K562 (cell line): ENCODE data around the gene IRX5. TPM values are rescaled to one million over a fixed set of nuclear protein-coding genes. Genes with fewer than 3 reads are reported as not detected.

Source experiments
- CTBP1 ChIP-seq: fragments of 450-650 bp; IDR thresholded peaks from 2 replicates; pipeline ENCODE4 v1.6.1; 2016; ENCODE audit warnings: borderline replicate concordance
- DPF2 ChIP-seq: fragments of 450-650 bp; IDR thresholded peaks from 2 replicates; pipeline ENCODE4 v1.6.1; 2016
- HMGN3 ChIP-seq: IDR thresholded peaks from 2 replicates; pipeline ENCODE4 v1.6.1; 2011; ENCODE audit warnings: borderline replicate concordance, low read depth, mild to moderate bottlenecking, mixed read lengths, low read length; ENCODE audit not compliant: insufficient read length; ENCODE audit errors: extremely low read depth
- HNRNPLL ChIP-seq: fragments of 200-400 bp; formaldehyde crosslinking; IDR thresholded peaks from 2 replicates; pipeline ENCODE4 v1.6.1; 2017; ENCODE audit warnings: low read length, low read depth, mild to moderate bottlenecking; ENCODE audit not compliant: poor library complexity, severe bottlenecking
- KDM1A ChIP-seq, 2 experiments: fragments of 450-650 bp; IDR thresholded peaks; 2 replicates each; pipeline ENCODE4 v1.6.1; 2016; ENCODE audit warnings: mild to moderate bottlenecking in 2 of 2
- KLF1 ChIP-seq: fragments of 450-650 bp; IDR thresholded peaks from 2 replicates; pipeline ENCODE4 v1.6.1; 2016; ENCODE audit warnings: missing genetic modification characterization, missing compliant biosample characterization
- TARDBP ChIP-seq: fragments of 450-650 bp; IDR thresholded peaks from 2 replicates; pipeline ENCODE4 v1.6.1; 2016
- TBL1XR1 ChIP-seq, 2 experiments: IDR thresholded peaks; 2 replicates each; pipeline ENCODE4 v1.6.1; 2012; ENCODE audit warnings: improper control_type of control experiment in 2 of 2, low read length in 2 of 2, mild to moderate bottlenecking in 1 of 2
- TCF7 ChIP-seq: sonication (generic); IDR thresholded peaks from 2 replicates; pipeline ENCODE4 v1.6.1; 2016; ENCODE audit warnings: antibody characterized with exemption, borderline replicate concordance
- U2AF2 ChIP-seq: fragments of 200-400 bp; formaldehyde crosslinking; optimal IDR thresholded peaks from 2 replicates; pipeline ENCODE3; 2017; ENCODE audit warnings: low read depth, mild to moderate bottlenecking, low read length
- ZNF282 ChIP-seq: sonication (generic); formaldehyde crosslinking; IDR thresholded peaks from 2 replicates; pipeline ENCODE4 v1.8.1; 2023; ENCODE audit warnings: missing genetic modification reagents
- ZNF324 ChIP-seq: fragments of 250-450 bp; sonication (Bioruptor Pico); IDR thresholded peaks from 2 replicates; pipeline ENCODE4 v1.4.0; 2020; ENCODE audit warnings: mild to moderate bottlenecking
- ZNF780A ChIP-seq: fragments of 250-450 bp; sonication (Bioruptor Pico); IDR thresholded peaks from 2 replicates; pipeline ENCODE4 v1.5.0; 2021; ENCODE audit warnings: mild to moderate bottlenecking
- ZZZ3 ChIP-seq: fragments of 450-650 bp; IDR thresholded peaks from 2 replicates; pipeline ENCODE4 v1.6.1; 2016; ENCODE audit warnings: antibody characterized with exemption, mild to moderate bottlenecking, moderate library complexity
- polyA plus RNA-seq, 8 experiments: library from polyadenylated mRNA; depleted of rRNA in 4 of 8; stranded (reverse) in 5 of 8; unstranded in 3 of 8; fragments of >200 nt; fragmentation: Nextera tagmentation in 2 of 8; fragmentation: Illumina TruSeq in 1 of 8; extraction: Ambion mirVana in 2 of 8; extraction: Trizol in 1 of 8; gene quantifications; 2 replicates each; pipeline versions ENCODE4 v1.2.1 to v1.2.3, GENCODE V29; 2011 to 2014; ENCODE audit warnings: inconsistent platforms in 1 of 8, missing spikeins in 1 of 8
- total RNA-seq, 7 experiments: library from RNA; depleted of rRNA in 6 of 7; stranded (reverse); fragments of >200 nt in 6 of 7; fragmentation: Illumina TruSeq in 2 of 7; extraction: Trizol in 2 of 7; gene quantifications; 2 replicates each; pipeline versions ENCODE4 v1.2.1 to v1.2.3, GENCODE V29; 2011 to 2021; ENCODE audit warnings: low replicate concordance in 1 of 7
- TF ChIP-seq, protein P1 (sequence below): fragments of 200-600 bp; sonication (generic); IDR thresholded peaks from one replicate; pipeline ENCODE4 v1.6.1; 2012; ENCODE audit warnings: mild to moderate bottlenecking, low read depth, low read length, inconsistent platforms
- TF ChIP-seq, protein P2 (sequence below): fragments of 450-650 bp; IDR thresholded peaks from one replicate; pipeline ENCODE4 v1.6.1; 2018; ENCODE audit warnings: mild to moderate bottlenecking, moderate library complexity; ENCODE audit not compliant: partially characterized antibody

IRX5 gene
- total and polyA plus RNA-seq, 9 of the 15 experiments (the other 6 are each of a cell fraction or from before 2014, with no cell fraction given): 0.20 to 4.2 (median 0.94) TPM

DNA sequence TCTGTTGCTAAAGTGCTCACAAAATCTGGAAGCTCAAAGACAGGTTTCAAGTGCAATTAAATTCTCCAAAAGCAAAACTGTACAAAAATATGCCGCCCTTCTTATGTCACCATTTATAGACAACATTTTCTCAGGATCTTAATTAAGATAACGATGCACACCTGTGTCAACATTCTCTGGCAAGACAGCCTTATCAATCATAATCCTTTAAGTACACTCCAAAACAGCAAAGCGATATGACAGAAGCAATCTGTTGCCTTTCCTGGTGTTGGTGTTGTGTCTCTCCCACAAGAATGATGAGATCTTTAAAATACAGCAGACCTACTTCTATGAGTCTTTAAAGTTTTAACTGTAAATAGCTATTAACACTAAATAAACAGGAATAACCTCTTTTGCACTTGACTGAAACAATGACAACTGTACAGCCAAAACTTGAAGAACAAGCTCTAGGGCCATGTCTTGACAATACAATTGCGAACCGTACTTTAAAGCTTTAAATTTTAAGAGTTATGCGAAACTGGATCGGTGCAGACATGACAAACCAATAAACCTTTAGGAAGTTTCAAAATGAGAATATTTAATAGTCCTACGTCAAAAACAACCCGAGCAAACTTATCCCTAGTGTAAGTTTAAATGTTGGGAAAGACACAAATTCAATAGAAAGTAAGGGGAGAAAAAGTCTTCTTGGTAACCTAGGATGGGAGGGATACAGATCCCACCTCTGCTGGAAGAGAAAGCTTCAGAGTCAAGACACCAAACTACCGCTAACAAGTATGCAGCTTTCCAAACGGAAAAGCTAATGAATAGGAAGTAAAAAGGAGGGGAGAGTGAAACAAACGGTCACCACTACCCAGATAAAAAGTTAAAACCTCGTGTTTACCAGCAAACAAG, 3.3 kb upstream of the IRX5 start (continued):
- TF ChIP-seq TCF7: no peak
- TF ChIP-seq TBL1XR1 (IDR thresholded peaks at IDR 0.05; ENCODE audit: low read length in 2 of 2): peak in 1 of 2 experiments; percentile 78; a peak in 2 of 4 replicates
- TF ChIP-seq KDM1A (IDR thresholded peaks at IDR 0.05): peak in 1 of 2 experiments; percentile 54; a peak in 2 of 4 replicates
- no peak for TF ChIP-seq TARDBP
- no peak for TF ChIP-seq ZNF780A (CRISPR knock-in tag)
- TF ChIP-seq HNRNPLL: no peak
- TF ChIP-seq, protein P1, sequence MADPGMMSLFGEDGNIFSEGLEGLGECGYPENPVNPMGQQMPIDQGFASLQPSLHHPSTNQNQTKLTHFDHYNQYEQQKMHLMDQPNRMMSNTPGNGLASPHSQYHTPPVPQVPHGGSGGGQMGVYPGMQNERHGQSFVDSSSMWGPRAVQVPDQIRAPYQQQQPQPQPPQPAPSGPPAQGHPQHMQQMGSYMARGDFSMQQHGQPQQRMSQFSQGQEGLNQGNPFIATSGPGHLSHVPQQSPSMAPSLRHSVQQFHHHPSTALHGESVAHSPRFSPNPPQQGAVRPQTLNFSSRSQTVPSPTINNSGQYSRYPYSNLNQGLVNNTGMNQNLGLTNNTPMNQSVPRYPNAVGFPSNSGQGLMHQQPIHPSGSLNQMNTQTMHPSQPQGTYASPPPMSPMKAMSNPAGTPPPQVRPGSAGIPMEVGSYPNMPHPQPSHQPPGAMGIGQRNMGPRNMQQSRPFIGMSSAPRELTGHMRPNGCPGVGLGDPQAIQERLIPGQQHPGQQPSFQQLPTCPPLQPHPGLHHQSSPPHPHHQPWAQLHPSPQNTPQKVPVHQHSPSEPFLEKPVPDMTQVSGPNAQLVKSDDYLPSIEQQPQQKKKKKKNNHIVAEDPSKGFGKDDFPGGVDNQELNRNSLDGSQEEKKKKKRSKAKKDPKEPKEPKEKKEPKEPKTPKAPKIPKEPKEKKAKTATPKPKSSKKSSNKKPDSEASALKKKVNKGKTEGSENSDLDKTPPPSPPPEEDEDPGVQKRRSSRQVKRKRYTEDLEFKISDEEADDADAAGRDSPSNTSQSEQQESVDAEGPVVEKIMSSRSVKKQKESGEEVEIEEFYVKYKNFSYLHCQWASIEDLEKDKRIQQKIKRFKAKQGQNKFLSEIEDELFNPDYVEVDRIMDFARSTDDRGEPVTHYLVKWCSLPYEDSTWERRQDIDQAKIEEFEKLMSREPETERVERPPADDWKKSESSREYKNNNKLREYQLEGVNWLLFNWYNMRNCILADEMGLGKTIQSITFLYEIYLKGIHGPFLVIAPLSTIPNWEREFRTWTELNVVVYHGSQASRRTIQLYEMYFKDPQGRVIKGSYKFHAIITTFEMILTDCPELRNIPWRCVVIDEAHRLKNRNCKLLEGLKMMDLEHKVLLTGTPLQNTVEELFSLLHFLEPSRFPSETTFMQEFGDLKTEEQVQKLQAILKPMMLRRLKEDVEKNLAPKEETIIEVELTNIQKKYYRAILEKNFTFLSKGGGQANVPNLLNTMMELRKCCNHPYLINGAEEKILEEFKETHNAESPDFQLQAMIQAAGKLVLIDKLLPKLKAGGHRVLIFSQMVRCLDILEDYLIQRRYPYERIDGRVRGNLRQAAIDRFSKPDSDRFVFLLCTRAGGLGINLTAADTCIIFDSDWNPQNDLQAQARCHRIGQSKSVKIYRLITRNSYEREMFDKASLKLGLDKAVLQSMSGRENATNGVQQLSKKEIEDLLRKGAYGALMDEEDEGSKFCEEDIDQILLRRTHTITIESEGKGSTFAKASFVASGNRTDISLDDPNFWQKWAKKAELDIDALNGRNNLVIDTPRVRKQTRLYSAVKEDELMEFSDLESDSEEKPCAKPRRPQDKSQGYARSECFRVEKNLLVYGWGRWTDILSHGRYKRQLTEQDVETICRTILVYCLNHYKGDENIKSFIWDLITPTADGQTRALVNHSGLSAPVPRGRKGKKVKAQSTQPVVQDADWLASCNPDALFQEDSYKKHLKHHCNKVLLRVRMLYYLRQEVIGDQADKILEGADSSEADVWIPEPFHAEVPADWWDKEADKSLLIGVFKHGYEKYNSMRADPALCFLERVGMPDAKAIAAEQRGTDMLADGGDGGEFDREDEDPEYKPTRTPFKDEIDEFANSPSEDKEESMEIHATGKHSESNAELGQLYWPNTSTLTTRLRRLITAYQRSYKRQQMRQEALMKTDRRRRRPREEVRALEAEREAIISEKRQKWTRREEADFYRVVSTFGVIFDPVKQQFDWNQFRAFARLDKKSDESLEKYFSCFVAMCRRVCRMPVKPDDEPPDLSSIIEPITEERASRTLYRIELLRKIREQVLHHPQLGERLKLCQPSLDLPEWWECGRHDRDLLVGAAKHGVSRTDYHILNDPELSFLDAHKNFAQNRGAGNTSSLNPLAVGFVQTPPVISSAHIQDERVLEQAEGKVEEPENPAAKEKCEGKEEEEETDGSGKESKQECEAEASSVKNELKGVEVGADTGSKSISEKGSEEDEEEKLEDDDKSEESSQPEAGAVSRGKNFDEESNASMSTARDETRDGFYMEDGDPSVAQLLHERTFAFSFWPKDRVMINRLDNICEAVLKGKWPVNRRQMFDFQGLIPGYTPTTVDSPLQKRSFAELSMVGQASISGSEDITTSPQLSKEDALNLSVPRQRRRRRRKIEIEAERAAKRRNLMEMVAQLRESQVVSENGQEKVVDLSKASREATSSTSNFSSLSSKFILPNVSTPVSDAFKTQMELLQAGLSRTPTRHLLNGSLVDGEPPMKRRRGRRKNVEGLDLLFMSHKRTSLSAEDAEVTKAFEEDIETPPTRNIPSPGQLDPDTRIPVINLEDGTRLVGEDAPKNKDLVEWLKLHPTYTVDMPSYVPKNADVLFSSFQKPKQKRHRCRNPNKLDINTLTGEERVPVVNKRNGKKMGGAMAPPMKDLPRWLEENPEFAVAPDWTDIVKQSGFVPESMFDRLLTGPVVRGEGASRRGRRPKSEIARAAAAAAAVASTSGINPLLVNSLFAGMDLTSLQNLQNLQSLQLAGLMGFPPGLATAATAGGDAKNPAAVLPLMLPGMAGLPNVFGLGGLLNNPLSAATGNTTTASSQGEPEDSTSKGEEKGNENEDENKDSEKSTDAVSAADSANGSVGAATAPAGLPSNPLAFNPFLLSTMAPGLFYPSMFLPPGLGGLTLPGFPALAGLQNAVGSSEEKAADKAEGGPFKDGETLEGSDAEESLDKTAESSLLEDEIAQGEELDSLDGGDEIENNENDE: no peak
- no peak for TF ChIP-seq HMGN3
- no peak for TF ChIP-seq U2AF2
- TF ChIP-seq ZNF324: no peak
- 0 out of 2 replicates have a peak, but pooled peaks have one; percentile 10 for TF ChIP-seq CTBP1
- TF ChIP-seq DPF2: peak; percentile 47; the same call in 1 of the 2 replicates
- TF ChIP-seq, protein P2, sequence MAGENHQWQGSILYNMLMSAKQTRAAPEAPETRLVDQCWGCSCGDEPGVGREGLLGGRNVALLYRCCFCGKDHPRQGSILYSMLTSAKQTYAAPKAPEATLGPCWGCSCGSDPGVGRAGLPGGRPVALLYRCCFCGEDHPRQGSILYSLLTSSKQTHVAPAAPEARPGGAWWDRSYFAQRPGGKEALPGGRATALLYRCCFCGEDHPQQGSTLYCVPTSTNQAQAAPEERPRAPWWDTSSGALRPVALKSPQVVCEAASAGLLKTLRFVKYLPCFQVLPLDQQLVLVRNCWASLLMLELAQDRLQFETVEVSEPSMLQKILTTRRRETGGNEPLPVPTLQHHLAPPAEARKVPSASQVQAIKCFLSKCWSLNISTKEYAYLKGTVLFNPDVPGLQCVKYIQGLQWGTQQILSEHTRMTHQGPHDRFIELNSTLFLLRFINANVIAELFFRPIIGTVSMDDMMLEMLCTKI: no peak
- TF ChIP-seq ZZZ3: no peak
- no peak for TF ChIP-seq ZNF282 (CRISPR knock-in tag)
- no peak for TF ChIP-seq KLF1
